HG03045 (cell line): ENCODE measurements around the gene SLC8A2.

Experiments used
- ATAC-seq: cut with Tn5 transposase; IDR thresholded peaks from one replicate; pipeline ENCODE4 v1.9.1; 2021; ENCODE audit warnings: mild to moderate bottlenecking, moderate library complexity; ENCODE audit not compliant: unreplicated experiment

SLC8A2 gene

GRCh38 chr19:47464675-47465419 lies 6.8 kb downstream of the SLC8A2 start:
- no peak for ATAC-seq

- ATAC-seq, result no peak
Observed at GRCh38 chr19:47461876-47462275, 9.8 kb downstream of the SLC8A2 start.

GRCh38 chr19:47459477-47459876 lies 12.2 kb downstream of the SLC8A2 start:
- no peak for ATAC-seq

- ATAC-seq, result no peak
Observed at GRCh38 chr19:47458672-47459071, 13.0 kb downstream of the SLC8A2 start.

- ATAC-seq, result no peak
Observed at GRCh38 chr19:47456721-47457474, 14.8 kb downstream of the SLC8A2 start.

- no peak for ATAC-seq
Observed at GRCh38 chr19:47450478-47450877, 21.2 kb downstream of the SLC8A2 start.

- no peak for ATAC-seq
Observed at GRCh38 chr19:47448360-47448727, 23.3 kb downstream of the SLC8A2 start.

- ATAC-seq, result no peak
Observed at GRCh38 chr19:47447470-47448359, 24.0 kb downstream of the SLC8A2 start.

- no peak for ATAC-seq
Observed at GRCh38 chr19:47446534-47447469, 24.9 kb downstream of the SLC8A2 start.

GRCh38 chr19:47445937-47446402 lies 25.7 kb downstream of the SLC8A2 start:
- ATAC-seq, result no peak

- ATAC-seq, result no peak
Observed at GRCh38 chr19:47445527-47445926, 26.2 kb downstream of the SLC8A2 start.

- no peak for ATAC-seq
Observed at GRCh38 chr19:47444388-47444821, 27.3 kb downstream of the SLC8A2 start.

- ATAC-seq, result no peak
Observed at GRCh38 chr19:47443331-47443730, 28.4 kb downstream of the SLC8A2 start.

- ATAC-seq, result no peak
Observed at GRCh38 chr19:47438793-47439220, 32.9 kb downstream of the SLC8A2 start.

- no peak for ATAC-seq
Observed at GRCh38 chr19:47437500-47437899, 34.2 kb downstream of the SLC8A2 start.

- ATAC-seq, result no peak
Observed at GRCh38 chr19:47436712-47437401, 34.8 kb downstream of the SLC8A2 start.

- ATAC-seq, result no peak
Observed at GRCh38 chr19:47435883-47436417, 35.7 kb downstream of the SLC8A2 start.

GRCh38 chr19:47435196-47435595 lies 36.5 kb downstream of the SLC8A2 start:
- no peak for ATAC-seq

- no peak for ATAC-seq
Observed at GRCh38 chr19:47434088-47434487, 37.6 kb downstream of the SLC8A2 start.
